Panc1 (cell line): ENCODE data around the gene IDI2.

Experiments used
- POLR2AphosphoS5 ChIP-seq: IDR thresholded peaks from 2 replicates; pipeline ENCODE4 v1.6.1; 2012; ENCODE audit warnings: mild to moderate bottlenecking, low read depth, low read length, moderate library complexity
- TF ChIP-seq, protein P1 (sequence below): fragments of 450-650 bp; IDR thresholded peaks from 2 replicates; pipeline ENCODE4 v1.5.1; 2017; ENCODE audit warnings: mild to moderate bottlenecking

DNA sequence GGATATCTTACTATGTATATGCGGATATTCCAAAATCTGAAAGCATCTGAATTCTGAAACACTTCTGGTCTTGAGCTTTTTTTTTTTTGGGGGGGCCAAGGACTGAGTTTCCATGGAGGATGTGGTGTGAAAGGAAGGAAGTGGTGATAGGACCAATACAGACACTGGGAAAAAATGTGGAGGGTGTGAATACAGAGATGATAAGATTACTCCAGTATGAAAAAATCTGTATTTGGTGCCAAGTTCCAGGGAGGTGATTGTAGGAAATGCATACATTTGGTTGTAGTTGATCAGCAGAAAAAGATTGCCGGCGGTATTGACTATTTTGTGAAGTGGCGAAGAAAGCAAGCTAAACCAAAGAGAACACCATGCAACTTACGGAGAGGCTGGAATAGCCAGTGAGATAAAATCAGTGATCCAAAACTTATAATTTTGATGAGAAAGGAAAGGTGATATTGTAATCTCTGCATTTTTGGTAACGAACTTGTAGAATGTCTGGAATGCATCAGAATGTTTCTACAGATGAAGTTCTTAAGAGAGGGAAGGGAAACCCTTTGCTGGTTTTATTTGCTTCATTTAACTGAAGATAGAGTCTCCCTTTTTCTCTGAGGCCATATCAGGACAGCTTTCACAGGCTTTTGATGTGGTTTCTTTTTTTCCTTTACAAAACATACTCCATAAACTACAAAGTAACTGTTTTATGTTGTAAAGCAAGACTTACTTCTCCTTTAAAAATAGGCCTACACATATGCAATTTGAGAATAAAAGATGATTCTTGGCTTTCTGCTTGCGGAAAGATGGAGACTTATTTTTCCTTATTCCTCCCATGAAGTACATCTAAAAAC lies 36.5 kb upstream of the IDI2 start:
- TF ChIP-seq, protein P1, sequence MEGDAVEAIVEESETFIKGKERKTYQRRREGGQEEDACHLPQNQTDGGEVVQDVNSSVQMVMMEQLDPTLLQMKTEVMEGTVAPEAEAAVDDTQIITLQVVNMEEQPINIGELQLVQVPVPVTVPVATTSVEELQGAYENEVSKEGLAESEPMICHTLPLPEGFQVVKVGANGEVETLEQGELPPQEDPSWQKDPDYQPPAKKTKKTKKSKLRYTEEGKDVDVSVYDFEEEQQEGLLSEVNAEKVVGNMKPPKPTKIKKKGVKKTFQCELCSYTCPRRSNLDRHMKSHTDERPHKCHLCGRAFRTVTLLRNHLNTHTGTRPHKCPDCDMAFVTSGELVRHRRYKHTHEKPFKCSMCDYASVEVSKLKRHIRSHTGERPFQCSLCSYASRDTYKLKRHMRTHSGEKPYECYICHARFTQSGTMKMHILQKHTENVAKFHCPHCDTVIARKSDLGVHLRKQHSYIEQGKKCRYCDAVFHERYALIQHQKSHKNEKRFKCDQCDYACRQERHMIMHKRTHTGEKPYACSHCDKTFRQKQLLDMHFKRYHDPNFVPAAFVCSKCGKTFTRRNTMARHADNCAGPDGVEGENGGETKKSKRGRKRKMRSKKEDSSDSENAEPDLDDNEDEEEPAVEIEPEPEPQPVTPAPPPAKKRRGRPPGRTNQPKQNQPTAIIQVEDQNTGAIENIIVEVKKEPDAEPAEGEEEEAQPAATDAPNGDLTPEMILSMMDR = no peak
- no peak for TF ChIP-seq POLR2AphosphoS5
